Activated naive CD4-positive, alpha-beta T cell treated with Interleukin-2 at 50 U/mL for 16 hours (primary cell): ENCODE data around the gene ZSCAN21.

Source experiments
- DNase-seq: peaks from one replicate; pipeline ENCODE4 v3.0.0-alpha.2; 2020

The ZSCAN21 gene

DNA sequence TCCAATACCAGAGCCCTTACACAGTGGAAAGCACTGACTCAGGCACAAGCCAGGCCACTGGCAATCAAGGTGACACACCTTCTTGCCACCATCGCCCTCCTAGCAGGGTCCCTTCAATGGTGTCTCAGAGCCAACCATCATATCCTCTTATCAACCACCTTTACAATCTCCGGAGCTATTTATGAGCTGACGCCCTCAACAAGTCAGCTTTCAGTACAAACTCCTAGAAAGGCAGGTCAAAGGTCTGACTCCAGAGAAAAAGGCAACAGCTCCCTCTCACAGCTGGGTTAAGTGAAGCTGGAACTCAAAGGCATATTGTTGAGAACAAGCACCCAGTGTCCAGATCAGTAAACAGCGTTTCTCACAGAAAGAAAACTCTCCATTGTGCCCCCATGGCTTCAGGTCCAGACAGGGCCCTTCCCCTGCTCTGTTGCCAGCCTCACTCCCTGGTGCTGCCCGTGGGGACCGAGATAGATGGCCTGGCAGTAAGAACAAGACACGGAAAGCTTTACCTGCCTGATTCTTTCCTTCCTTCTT is 29.5 kb downstream of the ZSCAN21 start:
- no peak for DNase-seq

DNA sequence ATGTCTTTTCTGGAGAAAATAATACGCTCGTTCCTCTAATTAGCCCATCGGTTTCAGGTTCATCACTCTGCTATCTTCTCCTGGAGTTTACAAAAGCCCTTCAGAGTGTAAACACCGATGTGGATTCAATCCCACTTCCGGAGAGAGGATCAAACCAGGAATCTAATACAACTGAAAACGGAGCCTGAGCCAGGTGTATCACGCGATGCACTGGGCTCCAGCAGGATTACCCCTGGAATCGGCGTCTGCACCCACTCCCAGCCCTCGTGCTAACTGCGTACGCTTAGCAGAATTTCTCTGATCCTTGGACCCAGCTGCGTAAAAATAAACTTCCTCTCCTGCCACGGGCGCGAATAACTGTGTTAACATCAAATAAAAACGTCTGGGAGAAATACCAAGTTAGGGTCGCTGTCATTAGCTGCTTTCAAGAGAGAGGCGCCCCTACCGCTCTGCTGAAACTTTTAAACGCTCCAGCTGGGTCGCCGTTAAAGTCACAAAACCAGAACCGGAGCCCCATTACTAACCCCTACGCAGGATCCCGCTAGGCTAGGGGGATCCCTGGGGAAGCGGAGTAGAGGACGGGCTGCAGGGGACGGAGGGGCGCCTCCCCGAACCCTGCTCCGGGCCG is 31.4 kb downstream of the ZSCAN21 start:
- no peak for DNase-seq

DNA sequence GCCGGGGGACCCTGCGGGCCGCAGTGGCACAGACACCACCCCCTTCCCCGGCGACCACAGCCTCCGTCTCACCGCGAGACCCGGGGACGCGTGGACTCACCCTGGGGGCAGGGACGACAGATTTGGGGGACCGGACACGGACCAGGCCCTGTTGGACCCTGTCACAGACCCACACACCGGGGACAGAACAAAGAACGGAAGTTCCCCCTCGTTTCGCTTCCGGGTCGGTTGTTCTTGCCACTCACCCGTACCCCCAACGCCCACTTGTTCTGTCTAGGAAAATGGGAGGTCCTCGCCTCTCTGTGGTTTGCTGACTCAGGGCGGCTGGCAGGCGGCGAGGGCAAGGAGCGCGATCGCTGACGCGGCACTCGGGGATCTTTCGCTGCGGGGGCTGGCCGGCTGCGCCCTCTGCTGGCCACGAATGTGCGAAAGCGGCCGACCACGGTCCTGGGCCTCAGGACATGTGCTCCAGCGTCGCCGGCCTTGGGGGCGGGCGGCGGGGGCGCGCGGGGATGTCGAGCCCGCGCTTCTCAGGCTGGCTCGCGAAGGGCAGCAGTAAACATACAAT is 32.0 kb downstream of the ZSCAN21 start, which contains the start of gene ZNF3:
ZNF3 (minus strand) TSS at position 189 of the 568 bp plus-strand sequence. CDS start 4,366 bp downstream, outside the sequence.
- peak; percentile 98 for DNase-seq

DNA sequence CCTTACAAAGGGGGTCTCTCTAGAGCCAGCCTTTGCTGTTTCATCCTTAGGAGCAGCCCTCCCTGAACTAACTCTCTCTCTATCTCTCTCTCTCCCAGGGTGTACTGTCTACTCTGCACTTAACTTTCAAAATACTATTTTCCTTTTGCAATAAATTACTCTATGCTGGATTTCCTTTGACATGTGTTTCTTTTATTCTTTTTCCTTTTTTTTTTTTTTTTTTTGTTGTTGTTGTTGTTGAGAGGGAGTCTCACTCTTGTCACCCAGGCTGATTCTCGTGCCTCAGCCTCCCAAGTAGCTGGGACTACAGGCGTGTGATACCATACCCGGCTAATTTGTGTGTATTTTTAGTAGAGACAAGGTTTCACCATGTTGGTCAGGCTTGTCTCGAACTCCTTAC is 33.4 kb downstream of the ZSCAN21 start:
- DNase-seq = no peak

DNA sequence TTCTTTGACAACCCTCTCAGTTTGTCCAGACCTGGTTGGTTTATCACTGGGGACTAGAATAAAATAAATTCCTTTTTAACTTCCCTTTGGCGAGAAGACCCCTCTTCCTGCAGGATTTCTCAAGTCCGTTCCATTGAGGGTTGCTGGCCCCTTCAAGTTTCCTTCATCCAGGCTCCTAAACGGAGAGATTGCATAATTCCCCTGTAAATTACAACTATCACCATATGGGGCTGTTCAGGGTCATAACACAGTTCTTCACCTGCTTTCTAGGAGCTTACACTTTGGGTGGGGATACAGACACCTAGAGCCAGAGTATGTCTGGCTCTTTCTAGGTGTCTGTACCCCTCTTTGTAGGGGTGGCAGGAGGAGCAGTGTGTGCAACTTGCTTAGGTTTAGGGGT is 35.9 kb downstream of the ZSCAN21 start:
- DNase-seq = no peak

DNA sequence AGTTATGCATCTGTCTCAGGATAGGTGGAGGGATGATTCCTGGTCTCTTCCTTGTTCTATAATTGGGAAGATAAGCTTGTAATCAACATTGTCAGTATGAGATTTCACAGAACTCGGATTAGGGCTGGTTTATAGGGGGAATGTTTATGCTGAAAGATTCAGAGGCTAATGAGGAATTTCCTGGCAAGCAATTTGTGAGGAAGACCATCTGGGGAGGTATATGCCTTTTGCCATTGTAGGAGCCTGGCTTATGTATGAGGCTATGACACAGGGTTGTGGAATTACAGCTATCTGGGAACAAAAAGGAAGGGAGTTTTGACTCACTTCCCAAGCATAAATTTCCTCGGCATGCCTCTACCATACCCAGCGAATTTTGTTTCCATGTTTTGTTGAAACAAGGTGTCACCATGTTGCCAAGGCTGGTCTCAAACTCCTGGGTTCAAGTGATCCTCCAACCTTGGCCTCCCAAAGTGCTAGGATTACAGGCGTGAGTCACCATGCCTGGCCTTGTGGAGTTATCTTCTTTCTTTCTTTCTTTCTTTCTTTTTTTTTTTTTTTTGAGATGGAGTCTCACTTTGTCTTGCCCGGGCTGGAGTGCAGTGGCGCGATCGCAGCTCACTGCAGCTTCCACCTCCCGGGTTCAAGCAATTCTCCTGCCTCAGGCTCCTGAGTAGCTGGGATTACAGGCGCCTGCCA is 37.6 kb downstream of the ZSCAN21 start:
- DNase-seq = no peak

DNA sequence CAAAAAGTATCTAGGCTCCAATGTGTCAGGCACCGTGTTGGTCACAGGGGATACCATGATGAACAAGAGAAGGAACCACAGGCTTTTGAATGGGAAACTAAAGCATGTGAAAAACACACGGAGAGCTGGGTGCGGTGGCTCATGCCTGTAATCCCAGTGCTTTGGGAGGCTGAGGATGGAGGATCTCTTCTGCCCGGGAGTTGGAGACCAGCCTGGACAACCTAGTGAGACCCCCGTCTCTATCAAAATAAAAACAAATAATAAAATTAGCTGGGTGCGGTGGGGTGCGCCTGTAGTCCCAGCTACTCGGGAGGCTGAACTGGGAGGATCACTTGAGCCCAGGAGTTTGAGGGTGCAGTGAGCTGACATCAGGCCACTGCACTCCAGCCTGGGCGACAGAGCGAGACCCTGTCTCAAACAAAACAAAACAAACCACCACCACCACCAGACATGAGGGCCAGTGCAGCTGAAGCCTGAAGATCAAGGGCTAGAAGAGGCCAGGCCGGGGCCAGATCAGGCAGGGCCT is 38.6 kb downstream of the ZSCAN21 start:
- no peak for DNase-seq

DNA sequence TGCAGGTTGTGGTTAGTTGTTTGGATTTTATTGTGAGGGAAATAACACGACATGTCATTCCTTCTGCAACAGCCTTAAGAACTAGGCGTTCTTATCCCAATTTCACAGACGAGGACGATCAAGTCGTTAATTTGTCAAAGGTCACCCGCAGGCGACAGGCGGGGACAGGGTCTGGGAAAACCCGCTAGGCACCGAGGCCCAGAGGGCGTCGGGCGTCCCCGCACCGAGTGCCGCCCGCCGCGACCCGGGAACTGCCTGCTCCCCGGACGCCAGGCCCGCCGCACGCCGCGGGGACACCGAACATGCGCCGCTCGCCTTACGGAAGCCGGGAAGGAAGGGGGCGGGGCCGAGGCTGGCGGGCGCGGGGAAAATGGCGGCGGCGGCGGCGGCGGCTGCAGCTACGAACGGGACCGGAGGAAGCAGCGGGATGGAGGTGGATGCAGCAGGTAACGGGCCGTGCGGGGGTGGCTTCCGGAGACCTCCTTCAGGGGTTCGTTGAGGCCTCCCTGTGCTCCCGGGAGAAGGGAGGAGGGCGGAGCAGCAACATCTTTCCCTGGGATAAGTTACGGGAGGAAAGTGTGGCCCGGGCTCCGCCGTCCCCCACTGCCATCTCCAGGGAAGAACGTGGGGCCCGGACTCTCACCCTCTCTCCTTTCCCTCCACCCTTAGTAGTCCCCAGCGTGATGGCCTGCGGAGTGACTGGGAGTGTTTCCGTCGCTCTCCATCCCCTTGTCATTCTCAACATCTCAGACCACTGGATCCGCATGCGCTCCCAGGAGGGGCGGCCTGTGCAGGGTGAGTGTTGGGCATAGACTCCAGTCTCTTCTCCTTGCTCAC is 39.3 kb downstream of the ZSCAN21 start, which contains the start of gene COPS6:
COPS6 (plus strand) TSS at position 349 of the 837 bp plus-strand sequence; CDS start at position 371, 22 bp downstream.
- peak; percentile 89 for DNase-seq

DNA sequence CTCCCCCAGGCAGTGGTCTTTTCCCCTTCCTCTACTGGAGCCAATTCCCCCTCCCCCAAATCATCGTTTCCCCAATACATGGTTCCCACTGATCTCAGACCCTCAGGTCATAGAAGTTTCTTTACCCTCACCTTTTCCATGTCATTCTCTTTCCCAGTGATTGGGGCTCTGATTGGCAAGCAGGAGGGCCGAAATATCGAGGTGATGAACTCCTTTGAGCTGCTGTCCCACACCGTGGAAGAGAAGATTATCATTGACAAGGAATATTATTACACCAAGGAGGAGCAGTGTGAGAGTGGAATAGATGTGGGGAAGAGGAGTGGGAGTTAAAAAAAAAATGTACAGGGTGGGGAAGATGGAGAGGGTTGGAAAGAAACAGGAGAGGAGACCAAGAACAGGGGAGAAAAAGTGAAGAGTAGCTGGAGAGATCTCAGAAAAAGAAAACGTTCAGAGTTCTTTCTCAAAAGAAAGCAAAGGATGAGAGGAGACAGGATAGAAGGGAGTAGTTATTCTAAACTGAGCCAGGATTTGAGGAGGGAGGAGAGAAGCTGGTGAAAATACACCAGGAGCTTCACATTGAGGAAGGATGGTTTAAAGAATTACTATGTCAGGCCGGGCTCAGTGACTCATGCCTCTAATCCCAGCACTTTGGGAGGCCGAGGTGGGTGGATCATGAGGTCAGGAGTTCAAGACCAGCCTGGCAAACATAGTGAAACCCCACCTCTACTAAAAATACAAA is 40.1 kb downstream of the ZSCAN21 start:
- no peak for DNase-seq

DNA sequence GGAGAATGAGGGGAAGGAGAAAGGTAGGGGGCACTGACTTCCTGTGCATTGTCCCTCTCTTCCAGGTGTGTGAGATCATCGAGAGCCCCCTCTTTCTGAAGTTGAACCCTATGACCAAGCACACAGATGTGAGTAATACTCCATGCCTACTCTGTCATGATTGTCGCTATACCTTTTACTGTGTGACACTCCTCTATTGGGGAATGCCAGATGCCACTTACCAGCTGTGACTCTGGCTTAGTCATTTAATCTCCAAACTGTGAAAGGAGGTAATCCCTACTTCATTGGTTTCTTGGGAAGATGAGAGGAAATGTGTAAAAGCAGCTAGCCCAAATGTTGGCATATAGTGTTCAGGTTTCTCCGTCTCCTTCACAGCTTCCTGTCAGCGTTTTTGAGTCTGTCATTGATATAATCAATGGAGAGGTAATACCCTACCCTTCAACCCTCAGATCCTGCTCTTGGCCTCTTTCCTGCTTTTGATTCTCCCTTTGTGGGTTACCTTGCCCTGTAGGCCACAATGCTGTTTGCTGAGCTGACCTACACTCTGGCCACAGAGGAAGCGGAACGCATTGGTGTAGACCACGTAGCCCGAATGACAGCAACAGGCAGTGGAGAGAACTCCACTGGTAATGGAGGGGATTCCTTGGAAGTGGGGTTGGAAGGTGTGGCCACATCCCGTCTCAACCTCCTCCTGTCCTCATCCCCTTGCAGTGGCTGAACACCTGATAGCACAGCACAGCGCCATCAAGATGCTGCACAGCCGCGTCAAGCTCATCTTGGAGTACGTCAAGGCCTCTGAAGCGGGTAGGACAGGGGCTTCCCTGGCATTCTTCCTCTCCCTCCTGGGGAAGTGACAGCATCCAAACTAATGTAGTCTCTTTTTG is 41.2 kb downstream of the ZSCAN21 start:
- DNase-seq = no peak

DNA sequence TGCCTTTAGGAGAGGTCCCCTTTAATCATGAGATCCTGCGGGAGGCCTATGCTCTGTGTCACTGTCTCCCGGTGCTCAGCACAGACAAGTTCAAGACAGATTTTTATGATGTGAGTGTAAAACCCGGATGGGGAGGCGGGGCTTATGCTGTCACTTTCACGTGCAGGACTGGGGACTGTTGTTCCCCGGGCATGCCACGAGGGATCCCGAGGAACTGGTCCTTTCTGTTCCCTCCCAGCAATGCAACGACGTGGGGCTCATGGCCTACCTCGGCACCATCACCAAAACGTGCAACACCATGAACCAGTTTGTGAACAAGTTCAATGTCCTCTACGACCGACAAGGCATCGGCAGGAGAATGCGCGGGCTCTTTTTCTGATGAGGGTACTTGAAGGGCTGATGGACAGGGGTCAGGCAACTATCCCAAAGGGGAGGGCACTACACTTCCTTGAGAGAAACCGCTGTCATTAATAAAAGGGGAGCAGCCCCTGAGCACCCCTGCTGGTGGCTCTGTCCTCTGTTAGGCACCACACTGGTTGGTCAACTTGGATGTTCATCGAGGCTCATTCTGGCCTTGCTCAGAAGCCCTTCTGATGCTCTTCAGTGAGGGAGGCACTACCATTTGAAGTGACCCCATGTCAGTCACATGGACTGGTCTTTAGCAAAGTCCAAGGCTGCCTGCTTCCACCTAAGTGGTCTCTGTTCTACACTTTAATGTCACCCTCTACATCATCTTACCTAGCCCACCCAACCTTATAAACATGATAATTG is 42.0 kb downstream of the ZSCAN21 start:
- no peak for DNase-seq

DNA sequence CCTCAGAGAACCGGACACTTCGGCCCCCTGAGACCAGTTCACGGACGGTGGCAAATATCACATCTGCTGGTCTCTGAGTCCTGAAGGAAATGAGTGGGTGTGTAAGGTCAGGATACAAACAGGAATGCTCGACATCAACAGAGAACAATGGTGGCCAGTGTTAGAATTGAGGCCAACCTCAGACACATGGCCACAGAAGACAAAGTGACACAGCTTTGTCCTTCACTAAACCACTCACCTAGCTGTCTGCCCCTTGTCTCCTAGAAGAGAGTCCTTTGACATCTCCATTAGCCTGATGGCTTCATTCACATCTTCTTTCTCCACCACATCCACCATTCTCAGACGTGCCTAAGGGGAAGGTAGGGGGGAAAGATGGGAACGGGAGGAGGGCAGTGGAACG is 43.5 kb downstream of the ZSCAN21 start:
- no peak for DNase-seq

DNA sequence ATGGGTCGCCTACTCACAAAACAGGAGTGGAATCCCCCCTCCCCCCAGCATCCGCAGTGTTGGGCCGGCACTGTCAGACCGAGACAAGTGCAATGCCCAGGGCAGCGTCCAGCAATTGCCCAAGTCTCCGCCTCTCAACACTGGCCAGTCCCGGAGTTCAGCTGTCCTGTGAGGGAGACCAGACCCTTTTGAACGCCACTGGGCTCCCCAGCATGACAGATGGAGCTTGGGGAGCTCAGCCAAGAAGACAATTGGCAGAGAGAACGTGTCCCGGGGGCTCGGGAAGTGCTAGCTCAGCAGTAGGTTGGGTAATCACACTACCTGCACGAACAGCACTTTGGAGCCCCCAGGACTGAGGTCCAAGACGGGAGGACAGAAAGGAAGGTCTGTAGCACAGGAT is 43.9 kb downstream of the ZSCAN21 start:
- no peak for DNase-seq

DNA sequence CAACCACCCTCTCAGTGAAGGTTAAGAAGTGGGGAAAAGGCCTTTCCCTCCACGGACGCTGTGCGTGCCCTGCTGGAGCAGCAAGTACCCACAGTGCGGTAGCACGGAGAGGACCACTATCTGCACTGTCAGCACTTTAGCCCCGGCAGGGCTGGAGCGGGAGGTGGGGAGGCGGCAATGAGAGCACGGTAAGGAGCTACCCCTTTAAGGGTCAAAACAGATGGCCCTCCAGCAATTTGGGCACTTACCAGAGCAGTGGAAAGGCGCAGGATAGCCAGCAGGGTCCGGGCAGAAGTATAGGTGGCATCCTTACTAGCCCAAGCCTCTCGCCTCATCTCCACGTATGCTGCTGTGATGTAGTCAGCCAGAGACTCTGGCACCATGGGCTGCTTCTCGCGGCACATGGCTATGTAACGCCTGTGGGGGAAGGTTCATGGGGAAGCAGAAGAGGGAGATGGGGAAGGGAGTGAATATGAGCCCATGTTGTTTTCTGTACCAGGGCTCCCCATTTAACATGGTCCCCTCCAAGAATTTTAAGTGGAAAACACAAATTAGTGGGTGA is 44.4 kb downstream of the ZSCAN21 start:
- no peak for DNase-seq

DNA sequence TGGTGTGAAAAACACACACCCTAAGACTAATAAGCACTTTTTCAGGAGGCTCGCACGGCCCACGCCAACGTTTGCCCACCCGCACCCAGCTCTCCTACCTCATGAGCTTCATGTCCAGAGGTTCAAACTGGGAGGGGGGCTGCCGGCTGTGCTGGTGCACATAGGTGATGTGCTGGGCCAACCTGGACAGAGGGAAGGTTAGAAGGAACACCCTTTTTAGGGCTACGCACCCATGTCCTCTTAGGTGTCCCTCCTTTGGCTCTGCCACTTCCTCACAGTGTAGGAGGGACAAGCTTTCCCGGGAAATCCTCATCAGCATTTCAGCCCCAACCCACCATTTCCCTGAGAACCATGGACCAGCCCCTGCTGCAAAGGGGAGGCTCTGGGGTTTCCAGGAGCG is 45.7 kb downstream of the ZSCAN21 start:
- no peak for DNase-seq

DNA sequence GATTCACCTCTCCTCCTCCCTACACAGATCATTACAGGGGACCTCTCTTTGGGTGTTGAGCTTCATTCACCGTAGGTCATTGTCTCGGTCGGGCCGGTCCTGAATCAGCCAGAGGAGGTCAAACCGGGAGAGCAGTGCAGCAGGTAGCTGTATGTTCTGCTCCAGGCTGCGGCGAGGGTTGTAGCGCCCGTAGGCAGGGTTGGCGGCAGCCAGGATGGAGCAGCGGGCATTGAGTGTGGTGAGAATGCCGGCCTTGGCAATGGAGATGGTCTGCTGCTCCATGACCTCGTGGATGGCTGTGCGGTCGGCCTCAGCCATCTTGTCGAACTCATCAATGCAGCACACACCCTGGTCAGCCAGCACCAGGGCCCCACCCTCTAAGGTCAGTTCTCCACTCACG is 46.1 kb downstream of the ZSCAN21 start:
- DNase-seq = no peak

DNA sequence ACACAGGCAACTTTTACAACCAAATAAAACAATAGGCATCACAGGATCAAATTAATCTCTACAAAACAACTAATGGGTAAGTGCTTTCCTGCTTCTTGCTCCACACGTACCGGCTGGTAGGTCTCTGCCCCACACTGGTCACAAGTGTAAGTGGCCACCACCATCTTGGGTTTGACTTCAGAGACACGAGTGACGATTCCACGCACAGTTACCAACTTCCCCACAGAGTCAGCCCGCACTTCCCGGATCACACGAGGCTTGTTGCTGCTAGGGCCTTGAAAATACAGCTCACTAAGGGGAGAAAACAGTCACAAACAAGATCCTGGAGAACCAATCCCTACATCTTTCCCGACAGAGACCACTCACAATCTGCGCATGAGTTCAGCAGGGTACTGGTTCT is 49.3 kb downstream of the ZSCAN21 start:
- no peak for DNase-seq

DNA sequence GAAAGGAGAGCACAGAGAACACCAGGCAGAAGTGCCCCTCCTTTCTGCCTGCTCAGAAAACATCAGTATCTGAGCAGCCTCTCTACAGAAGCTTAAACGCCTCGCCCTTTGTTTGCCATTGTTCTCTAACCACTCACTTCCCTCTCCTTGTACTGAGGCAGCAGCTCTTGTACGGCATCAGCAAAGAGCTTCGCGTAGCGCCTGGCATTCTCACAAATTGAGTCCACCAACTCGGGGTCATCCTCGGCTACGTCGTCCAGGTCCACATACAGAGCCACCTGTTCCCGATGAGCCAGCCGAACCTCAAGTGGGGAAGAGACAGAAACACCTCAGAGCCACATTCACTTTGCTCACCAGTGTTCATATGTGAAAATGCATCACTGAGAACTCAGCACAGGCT is 49.9 kb downstream of the ZSCAN21 start:
- no peak for DNase-seq

DNA sequence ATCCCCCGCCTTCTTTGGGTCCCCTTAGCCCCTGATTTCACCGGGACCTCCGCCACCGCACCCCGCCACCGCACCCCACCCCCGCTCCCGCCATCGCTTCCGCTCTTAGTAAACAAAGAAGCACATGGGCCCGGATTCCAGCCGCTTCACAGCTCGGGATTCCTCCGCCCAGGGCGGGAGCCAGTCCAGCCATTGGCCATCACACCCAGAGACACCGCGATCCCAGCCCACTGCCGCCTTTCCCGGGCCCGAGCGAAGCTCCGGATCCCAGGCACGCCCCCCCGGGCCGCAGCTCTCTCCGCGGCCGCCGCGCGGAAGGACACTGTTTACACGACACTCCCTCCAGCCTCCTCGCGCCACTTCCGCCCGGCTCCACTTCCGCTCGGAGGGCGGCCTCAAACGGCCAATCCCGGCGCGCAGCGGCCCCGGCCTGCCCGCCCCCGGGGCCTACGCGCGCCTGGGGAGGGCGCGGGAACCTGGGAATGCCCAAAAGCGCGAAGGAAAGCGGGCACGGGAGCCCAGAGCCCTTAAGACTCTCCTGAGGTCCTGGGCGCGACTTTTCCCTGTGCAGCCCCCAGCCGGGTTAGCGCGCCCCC is 50.9 kb downstream of the ZSCAN21 start:
- peak; percentile 87 for DNase-seq
